ENCODE data around the gene MRI1.
"Not testable (repeated sequence)": the region's sequence is repeated elsewhere in the genome, so short reads cannot be mapped to it uniquely, and the experiment has no call there.

MRI1 gene

GRCh38 chr19:13764101-13764807 is at the start of gene MRI1:
TSS of gene MRI1 (plus strand) at chr19:13764522. CDS start at chr19:13764589, 67 bp downstream.
- DNase-seq, result peak; percentile 72

GRCh38 chr19:13717194-13717643 is 47.1 kb upstream of the MRI1 start:
- DNase-seq, result no peak

- DNase-seq, result no peak
Measured at GRCh38 chr19:13718733-13719132, 45.6 kb upstream of the MRI1 start.

GRCh38 chr19:13722146-13722545 is 42.2 kb upstream of the MRI1 start:
- DNase-seq, result no peak

- DNase-seq, result no peak
Measured at GRCh38 chr19:13723206-13723605, 41.1 kb upstream of the MRI1 start.

GRCh38 chr19:13726323-13726722 is 38.0 kb upstream of the MRI1 start:
- DNase-seq, result no peak

GRCh38 chr19:13727798-13728197 is 36.5 kb upstream of the MRI1 start:
- DNase-seq, result no peak

GRCh38 chr19:13729859-13730258 is 34.5 kb upstream of the MRI1 start:
- DNase-seq, result no peak

- peak; percentile 95 for DNase-seq
Measured at GRCh38 chr19:13731147-13731964, 33.0 kb upstream of the MRI1 start.

GRCh38 chr19:13732337-13732736 is 32.0 kb upstream of the MRI1 start:
- DNase-seq, result no peak

GRCh38 chr19:13734751-13735150 is 29.6 kb upstream of the MRI1 start:
- DNase-seq, result no peak

GRCh38 chr19:13738073-13738472 is 26.2 kb upstream of the MRI1 start:
- DNase-seq, result no peak

GRCh38 chr19:13741893-13742292 is 22.4 kb upstream of the MRI1 start:
- DNase-seq, result no peak

- no peak for DNase-seq
Measured at GRCh38 chr19:13742756-13743155, 21.6 kb upstream of the MRI1 start.

- no peak for DNase-seq
Measured at GRCh38 chr19:13744174-13744573, 20.1 kb upstream of the MRI1 start.

- no peak for DNase-seq
Measured at GRCh38 chr19:13747098-13747453, 17.2 kb upstream of the MRI1 start.

GRCh38 chr19:13748169-13748828 is 16.0 kb upstream of the MRI1 start:
- DNase-seq, result no peak

GRCh38 chr19:13751436-13751835 is 12.9 kb upstream of the MRI1 start:
- DNase-seq, result no peak

- DNase-seq, result not testable (repeated sequence)
Measured at GRCh38 chr19:13753622-13754021, 10.7 kb upstream of the MRI1 start.

GRCh38 chr19:13756210-13756609 is 8.1 kb upstream of the MRI1 start:
- no peak for DNase-seq

GRCh38 chr19:13757805-13758772 is 6.2 kb upstream of the MRI1 start:
- no peak for DNase-seq

- no peak for DNase-seq
Measured at GRCh38 chr19:13758795-13759194, 5.5 kb upstream of the MRI1 start.

- DNase-seq, result no peak
Measured at GRCh38 chr19:13761423-13761822, 2.9 kb upstream of the MRI1 start.

Data from activated CD4-positive, CD25-positive, alpha-beta regulatory T cell treated with anti-CD3 and anti-CD28 coated beads, Interleukin-2, amount 50 U/mL, for 72 hours (primary cell).